A549 treated with CpdA at 1 μM for 4 hours (cell line): Measurements from ENCODE around the gene MEIOC. TPM values are rescaled to one million over a fixed set of nuclear protein-coding genes. Genes with fewer than 3 reads are reported as not detected.

Experiments used
- total RNA-seq: library from RNA; stranded (reverse); fragments of 200-300 nt; extraction: Qiagen RNA extraction; gene quantifications from 5 replicates; pipeline ENCODE4 v1.2.3, GENCODE V29; 2022; ENCODE audit warnings: low read depth

Gene MEIOC
- 1.7 to 3.6 TPM (median 2.6 TPM) in 5 replicates for total RNA-seq

GRCh38 chr17:44655983-44656710 lies at the start of gene MEIOC:
Gene MEIOC (plus strand): TSS chr17:44656468. CDS start chr17:44656614, 146 bp downstream.

DNA sequence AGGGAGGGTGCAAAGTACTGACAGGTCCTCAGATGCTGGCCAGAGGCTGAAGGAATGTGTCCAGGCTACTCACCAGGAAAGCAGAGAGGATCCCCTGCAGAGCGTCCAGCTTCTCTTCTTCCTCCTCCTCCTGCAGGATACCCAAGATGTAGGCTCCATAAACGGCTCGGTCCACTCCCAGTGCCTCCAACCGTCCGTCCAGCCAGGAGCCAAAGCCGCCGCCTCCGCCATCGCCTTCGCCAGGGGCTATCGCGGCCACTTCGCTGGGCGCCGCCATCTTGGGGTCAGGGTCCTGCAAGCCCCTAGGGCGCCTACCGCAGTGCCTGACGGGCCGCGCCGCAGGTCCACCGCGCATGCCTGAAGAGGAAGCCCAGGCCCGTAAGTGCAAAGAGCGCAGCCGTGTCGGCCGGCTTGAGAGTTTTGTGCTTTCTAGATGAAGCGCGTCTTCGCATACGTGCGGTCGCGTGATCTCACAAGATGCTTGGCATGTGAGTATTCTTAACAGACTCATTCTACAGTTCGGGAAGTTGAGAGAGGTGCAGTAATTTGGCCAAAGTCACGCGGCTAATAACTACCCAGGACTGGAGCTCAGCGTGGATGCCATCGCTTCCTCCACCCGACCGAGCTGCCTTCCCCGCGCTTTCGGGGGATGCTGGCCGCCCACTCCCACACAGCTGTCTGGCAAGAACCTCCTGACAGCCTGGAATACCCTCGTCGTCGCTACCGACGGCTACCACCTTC lies 33.4 kb downstream of the MEIOC start, which contains the start of gene CCDC43:
TSS of gene CCDC43 (minus strand) at position 300 of the 741 bp plus-strand sequence. CDS start at position 277, 23 bp downstream.

GRCh38 chr17:44708401-44709263 lies 52.4 kb downstream of the MEIOC start, which contains the start of gene DBF4B:
Gene DBF4B (plus strand): TSS chr17:44708665. CDS start chr17:44708821, 156 bp downstream.

Other genes with a start within 250 kb of the MEIOC start
- gene GPATCH8, start 153.1 kb upstream of the MEIOC start, total RNA-seq = 17.9 to 23.8 TPM (median 20.7 TPM) in 5 replicates
- gene FZD2, start 99.0 kb upstream of the MEIOC start, total RNA-seq = 27.4 to 44.8 TPM (median 41.2 TPM) in 5 replicates
- 25.4 to 44.0 TPM (median 29.1 TPM) in 5 replicates for gene CCDC43, start 33.3 kb downstream of the MEIOC start, total RNA-seq
- 25.9 to 31.9 TPM (median 29.8 TPM) in 5 replicates for gene DBF4B, start 52.2 kb downstream of the MEIOC start, total RNA-seq
- gene ADAM11, start 102.5 kb downstream of the MEIOC start, total RNA-seq = 1.7 to 2.1 TPM (median 1.9 TPM) in 5 replicates
- 30.8 to 42.4 TPM (median 36.4 TPM) in 5 replicates for gene GJC1, start 173.8 kb downstream of the MEIOC start, total RNA-seq
- gene HIGD1B, start 191.4 kb downstream of the MEIOC start, total RNA-seq = not detected in 5 replicates
- 153 to 208 TPM (median 162 TPM) in 5 replicates for gene EFTUD2, start 243.0 kb downstream of the MEIOC start, total RNA-seq